CD4-positive, alpha-beta T cell treated with Interleukin-21 for 1 hour (primary cell): ENCODE results near the gene P3H3.

Source experiments
- DNase-seq: peaks from one replicate; pipeline ENCODE4 v3.0.0-alpha.2; 2020

The P3H3 gene

DNA sequence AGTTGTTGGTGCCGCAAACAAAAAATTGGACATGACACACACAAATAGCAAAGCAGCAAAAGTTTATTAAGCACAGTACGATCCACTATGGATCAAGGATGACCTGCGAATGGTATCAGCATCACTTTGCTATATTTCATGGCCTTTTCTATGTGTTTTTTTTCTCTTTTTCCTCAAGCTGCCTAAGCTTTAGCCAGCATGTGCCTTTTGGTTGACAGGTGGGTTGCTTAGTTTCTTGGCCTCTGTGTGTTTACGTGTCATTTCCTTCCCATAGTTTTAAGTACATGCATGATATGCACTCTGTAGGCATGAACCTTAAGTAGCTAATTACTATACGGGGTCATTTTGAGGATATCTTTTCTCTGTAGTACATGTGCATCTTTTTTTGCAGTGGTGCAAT is 29.1 kb upstream of the P3H3 start:
- DNase-seq, result no peak

DNA sequence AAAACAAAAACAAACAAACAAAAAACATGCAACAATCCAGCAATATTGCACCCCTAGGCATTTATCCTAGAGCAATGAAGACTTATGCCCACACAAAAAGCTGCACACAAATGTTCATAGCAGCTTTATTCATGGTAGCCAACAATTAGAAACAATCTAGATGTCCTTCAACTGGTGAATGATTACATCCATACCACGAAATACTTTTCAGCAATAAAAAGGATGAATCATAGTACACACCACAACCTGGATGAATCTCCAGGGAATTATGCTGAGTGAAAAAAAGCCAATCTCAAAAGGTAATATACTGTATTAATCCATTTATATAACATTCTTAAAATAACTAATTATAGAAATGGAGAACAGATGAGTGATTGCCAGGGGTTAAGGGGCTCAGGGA is 21.0 kb upstream of the P3H3 start:
- DNase-seq, result no peak

DNA sequence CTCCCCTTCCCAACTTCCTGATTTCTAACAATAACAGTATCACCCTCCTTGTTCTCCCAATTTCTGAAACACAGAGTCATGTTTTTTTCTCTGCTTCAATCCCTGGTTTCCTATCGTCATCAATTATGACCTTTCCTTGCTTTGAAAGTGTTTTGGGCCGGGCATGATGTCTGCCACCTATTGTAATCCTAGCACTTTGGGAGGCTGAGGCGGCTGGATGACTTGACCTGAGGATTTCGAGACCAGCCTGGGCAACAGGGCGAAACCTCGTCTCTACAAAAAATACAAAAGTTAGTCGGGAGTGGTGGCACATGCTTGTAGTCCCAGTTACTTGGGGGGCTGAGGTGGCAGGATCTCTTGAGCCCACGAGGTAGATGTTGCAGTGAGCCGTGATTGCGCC is 19.2 kb upstream of the P3H3 start:
- DNase-seq, result no peak

DNA sequence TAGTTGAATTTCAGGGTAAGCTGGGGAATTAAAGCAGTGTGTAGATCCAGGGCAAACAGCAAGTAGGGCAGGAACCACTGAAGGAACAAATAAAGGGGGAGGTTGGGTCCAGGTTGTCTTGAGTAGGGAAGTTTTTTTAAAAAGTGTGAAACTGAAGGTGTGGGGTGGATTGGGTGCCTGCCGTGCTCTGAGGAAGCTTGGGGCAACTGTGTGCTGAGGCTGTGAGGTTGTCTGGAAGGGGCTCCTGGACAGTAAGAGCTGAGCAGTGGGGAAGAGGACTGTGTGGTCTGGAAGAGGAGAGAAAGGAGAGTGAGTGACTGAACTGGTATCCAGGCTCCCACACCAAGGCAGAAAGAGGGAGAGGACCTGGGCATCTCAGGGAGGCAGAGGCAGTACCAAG is 17.4 kb upstream of the P3H3 start:
- no peak for DNase-seq

DNA sequence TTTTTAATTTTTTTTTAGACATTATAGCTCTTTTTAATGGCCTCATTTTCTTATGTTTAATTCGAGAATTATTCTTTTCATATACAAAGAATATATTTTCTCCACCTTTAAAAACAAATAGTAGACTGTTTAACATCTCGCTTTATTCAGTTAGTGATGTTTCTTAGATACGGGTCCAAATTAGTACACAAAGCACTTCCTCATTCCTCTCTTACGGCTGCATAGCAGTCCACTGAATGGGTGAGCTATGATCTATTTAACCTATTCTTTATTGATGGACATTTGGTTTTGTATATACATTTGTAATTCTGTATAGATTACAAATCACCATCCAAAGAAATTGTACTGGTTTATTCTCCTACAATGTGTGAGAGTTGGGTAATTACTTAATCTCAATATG is 14.8 kb upstream of the P3H3 start:
- DNase-seq, result no peak

DNA sequence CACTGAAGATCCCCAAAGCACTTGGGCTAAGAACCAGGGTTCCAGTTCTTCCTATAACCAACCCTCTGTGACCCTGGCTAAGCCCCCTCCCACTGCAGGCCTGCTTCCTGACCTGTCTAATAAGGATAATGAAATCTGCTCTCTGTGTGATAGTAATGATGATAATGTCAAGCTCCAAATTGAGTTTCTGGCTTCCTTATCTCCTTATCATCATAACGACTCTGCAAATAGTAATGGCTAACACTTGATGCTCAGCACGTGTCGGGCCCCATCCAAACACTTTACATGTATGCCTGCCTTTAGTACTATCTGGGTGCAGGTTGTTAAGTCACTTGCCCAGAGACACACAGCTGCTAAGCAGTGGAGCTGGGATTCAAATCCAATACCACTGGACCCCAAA is 11.6 kb upstream of the P3H3 start:
- DNase-seq, result no peak

DNA sequence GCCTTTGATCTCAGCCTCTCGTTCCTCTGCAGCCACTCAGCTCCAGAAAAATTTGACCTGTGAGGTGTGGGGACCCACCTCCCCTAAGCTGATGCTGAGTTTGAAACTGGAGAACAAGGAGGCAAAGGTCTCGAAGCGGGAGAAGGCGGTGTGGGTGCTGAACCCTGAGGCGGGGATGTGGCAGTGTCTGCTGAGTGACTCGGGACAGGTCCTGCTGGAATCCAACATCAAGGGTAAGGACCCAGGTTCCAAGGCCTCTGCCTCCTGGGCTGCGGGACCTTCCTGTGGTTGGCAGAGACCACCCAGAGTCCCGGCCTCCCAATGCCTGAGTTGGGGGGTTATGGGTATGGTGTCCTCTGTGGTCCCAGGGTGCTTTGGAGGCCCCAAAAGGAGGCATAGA is 11.1 kb upstream of the P3H3 start:
- DNase-seq, result no peak

DNA sequence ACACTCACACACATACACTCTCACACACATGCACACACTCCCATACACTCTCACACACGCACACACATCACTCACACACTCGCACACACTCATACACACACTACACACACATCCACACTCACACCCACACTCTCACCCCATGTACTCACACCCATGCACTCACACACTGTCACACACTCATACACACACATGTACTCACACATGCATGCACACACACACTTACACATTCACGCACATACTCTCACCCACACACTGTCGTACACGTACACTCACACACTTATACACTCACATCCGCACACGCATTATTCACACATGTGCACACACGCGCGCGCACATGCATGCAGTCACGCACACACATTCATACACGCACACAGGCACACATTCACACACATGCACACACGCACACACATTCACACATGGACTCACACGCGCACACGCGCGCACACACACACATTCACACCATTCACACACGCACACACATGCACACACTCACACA is 10.5 kb upstream of the P3H3 start:
- no peak for DNase-seq

DNA sequence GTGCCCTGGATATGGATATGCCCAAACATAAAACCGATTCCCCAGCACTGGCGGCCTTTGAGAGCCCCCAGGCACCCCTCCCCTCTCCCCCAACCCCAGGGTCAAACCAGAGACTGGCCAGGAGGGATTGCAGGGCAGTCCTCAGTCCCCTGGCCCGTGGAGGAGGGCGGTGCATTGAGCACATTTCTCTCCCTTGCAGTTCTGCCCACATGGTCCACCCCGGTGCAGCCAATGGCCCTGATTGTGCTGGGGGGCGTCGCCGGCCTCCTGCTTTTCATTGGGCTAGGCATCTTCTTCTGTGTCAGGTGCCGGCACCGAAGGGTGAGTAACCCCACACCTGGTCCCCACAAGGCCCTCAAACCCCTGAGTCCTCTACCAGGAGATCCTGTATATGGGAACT is 10.0 kb upstream of the P3H3 start:
- DNase-seq, result no peak

DNA sequence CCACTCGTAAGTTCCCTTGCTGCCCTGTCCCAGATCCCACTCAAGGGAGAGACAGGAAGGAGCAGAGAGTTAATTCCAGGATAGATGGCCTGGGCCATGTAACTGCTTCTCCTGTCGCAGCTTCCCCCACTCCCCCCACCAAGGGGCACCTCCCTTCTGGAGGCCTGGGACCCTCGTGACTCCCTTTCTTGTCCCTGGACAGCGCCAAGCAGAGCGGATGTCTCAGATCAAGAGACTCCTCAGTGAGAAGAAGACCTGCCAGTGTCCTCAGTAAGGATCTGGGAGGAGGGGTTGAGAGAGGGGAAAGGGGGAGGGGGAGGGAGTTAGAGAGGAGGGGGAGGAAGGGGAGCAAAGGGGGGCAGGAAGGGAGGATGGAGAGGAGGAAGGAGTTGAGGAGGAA is 9.6 kb upstream of the P3H3 start:
- DNase-seq, result no peak

DNA sequence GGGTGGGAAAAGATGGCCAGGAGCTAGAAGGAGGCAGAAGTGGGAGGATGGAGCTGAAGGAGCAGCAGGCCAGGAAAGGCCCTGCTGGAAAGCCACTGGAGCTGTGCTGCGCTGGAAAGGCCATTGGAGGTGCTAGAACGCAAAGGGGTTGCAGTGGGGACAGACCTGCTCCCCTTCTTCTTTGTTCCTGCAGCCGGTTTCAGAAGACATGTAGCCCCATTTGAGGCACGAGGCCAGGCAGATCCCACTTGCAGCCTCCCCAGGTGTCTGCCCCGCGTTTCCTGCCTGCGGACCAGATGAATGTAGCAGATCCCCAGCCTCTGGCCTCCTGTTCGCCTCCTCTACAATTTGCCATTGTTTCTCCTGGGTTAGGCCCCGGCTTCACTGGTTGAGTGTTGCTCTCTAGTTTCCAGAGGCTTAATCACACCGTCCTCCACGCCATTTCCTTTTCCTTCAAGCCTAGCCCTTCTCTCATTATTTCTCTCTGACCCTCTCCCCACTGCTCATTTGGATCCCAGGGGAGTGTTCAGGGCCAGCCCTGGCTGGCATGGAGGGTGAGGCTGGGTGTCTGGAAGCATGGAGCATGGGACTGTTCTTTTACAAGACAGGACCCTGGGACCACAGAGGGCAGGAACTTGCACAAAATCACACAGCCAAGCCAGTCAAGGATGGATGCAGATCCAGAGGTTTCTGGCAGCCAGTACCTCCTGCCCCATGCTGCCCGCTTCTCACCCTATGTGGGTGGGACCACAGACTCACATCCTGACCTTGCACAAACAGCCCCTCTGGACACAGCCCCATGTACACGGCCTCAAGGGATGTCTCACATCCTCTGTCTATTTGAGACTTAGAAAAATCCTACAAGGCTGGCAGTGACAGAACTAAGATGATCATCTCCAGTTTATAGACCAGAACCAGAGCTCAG is 8.8 kb upstream of the P3H3 start:
- no peak for DNase-seq

DNA sequence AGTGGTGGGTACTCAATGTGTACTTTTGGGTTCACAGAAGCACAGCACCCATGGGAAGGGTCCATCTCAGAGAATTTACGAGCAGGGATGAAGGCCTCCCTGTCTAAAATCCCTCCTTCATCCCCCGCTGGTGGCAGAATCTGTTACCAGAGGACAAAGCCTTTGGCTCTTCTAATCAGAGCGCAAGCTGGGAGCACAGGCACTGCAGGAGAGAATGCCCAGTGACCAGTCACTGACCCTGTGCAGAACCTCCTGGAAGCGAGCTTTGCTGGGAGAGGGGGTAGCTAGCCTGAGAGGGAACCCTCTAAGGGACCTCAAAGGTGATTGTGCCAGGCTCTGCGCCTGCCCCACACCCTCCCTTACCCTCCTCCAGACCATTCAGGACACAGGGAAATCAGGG is 8.0 kb upstream of the P3H3 start:
- no peak for DNase-seq

DNA sequence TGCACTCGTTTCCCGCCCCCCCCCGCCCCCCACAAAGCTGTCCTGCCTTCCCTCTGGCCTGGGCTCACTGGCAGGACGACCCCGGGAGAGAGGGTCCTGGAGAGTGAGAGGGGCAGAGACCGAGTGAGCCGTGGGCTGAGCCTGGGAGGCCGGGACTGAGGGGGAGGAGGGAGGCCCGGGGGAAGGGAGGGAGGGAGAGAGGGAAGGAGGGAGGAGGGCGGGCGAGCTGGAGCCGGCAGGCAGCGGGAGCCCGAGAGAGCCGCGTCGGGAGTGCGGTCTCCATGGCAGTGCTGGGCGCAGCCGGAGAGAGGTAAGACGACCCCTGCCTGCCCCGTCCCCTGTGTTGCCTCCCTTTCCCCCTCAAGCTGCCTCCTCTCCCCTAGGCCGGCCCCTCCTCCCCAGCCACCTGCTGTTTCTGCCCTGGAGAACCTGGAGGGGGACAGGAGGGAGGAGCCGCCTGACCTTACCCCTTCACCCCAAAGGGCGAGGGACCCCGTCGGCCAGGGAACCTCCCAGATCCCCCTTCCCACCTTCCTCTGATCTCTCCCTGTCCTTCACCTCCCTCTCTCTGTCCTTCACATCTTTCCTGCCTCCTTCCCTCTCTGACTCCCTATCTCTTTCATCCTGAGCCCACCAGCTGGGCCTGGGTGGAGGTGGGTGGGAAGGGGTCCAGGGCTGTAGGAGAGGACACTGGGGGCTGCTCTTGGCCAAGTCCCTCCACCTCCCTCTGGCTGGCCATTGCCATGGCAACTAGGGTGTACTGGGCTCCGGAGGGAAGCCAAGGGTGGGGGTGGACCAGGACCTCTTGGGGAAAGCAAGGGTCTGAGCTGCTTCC is 6.4 kb upstream of the P3H3 start, which contains the start of gene GPR162:
GPR162 (plus strand) TSS at position 231 of the 835 bp plus-strand sequence. CDS start 2,078 bp downstream, outside the sequence.
- no peak for DNase-seq

DNA sequence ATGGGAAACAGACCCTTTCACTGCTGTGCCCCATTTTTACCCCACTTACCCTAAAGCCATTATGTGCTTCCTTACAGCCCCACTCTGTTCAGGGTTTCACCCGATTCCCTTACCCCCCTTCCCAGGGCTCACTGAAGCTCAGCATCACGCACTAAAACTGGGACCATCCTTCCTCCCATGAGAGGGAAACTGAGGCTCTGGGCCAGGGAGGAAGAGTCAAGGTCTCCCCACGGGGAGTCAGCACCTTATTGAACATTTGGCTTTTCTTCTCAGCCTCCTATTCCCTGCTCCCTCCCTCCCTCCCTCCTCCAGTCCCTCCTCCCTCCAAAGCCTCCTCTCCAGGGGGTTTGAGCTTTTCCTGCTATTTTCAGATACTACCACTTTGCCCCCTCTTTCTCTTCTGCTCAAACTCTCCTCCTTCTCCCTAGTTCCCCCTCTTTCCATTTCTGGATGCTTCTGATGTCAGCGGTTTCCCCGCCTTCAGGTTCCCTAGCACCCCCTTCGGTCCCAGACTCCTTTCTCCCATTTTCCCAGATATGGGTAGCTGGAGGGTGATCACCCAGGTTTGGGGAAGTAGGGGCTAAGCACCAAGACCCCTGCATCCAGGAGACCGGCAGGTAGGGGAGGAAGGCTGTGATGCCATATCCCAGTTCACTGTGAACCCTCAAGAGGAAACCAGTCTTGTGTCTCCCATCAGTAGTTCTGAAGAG is 5.6 kb upstream of the P3H3 start:
- no peak for DNase-seq

DNA sequence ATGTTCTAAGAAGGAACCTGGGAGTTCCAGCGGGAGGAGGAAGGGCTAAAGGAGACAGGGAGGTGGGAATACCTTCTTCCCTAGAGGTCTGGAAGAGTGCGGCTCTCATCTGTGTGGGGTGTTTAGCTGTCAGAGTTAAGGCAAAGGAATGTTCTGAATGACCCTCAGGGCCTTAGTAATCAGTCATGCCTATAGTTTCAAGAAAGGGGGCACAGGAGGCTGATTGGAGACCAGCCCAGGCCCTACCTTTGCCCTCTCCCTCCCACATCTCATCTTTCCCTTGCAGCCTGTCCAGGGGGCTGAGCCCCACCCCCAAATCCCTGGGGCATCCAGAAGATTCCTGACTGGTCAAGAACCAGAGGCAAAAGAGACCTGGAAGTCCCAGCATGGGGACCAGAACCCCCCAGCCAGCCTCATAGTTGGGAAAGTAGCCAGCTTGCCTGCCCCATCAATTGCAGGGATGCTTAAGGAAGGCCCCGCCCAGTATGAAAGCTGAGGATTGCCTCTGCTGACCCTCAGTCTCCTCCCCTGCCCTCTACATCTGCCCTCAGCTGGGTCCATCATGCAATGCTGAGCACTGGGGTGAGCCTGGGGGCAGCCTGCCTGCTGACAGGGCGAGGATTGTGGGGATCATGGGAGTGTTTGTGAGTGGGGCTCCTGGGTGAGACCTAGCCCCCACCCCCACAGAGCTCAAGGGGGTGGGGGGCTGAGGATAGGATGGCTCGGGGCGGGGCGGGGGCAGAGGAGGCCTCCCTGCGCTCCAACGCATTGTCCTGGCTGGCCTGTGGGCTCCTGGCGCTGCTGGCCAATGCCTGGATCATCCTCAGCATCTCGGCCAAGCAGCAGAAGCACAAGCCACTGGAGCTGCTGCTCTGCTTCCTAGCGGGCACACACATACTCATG is 4.8 kb upstream of the P3H3 start:
- DNase-seq, result no peak

DNA sequence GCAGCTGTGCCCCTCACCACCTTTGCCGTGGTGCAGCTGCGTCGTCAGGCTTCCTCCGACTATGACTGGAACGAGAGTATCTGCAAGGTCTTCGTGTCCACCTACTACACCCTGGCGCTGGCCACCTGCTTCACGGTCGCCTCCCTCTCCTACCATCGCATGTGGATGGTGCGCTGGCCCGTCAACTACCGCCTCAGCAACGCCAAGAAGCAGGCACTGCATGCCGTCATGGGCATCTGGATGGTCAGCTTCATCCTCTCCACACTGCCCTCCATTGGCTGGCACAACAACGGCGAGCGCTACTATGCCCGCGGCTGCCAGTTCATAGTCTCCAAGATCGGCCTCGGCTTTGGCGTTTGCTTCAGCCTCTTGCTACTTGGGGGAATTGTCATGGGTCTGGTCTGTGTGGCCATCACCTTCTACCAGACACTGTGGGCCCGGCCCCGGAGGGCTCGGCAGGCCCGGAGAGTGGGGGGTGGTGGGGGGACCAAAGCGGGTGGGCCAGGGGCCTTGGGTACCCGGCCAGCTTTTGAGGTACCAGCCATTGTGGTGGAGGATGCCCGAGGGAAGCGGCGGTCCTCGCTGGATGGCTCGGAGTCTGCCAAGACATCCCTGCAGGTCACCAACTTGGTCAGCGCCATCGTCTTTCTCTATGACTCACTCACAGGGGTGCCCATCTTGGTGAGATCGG is 4.0 kb upstream of the P3H3 start:
- DNase-seq, result no peak

DNA sequence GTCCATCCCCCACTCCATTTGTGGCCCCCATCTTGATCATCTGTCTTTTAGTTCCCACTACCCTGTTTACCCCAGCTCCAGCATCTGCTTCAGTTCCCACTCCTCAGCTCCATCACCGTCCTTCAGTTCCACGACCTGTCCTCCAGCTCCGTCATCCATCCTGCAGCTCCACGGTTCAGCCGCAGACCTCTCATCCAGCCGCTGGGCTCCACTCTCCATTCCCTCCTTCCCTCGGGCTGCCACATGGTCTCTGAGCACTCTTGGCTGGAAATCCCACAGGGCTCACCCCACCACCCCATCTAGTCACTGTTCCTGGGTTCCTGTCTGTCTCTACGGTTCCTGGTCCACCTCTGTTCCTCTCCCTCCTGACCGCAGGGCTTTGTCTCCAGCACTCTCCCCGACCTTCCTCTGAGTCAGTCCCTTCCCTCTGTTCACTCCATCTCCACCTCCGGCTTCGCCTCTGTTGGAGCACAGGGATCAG is 3.3 kb upstream of the P3H3 start:
- DNase-seq, result no peak

DNA sequence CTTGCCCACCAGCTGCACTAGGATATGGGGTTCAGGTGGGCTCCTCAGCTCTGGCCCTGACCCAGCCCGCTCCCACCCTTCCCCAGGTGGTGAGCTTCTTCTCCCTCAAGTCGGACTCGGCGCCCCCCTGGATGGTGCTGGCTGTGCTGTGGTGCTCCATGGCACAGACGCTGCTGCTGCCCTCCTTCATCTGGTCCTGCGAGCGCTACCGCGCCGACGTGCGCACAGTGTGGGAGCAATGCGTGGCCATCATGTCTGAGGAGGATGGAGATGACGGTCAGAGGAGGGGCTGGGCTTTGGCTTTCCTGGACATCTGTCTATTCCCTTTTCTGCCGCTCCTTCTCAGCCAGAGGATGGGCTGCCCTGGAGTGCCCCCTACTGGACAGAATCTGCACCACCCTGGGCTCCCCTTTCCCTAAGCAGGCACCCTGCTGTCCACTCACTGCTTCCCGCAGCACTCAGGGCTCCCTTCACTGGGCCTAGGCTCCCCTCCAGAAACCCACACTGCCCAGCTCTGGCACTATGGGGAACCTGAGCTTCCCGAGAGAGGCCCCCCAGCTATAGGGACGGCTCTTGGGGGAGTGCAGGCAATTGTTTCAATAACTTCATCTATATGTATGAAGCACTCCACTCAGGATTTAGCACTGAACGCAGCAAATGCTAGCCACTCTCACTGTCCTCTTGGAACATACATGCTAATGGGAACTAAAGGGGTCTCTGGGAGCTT is 2.6 kb upstream of the P3H3 start:
- DNase-seq, result peak; percentile 80

DNA sequence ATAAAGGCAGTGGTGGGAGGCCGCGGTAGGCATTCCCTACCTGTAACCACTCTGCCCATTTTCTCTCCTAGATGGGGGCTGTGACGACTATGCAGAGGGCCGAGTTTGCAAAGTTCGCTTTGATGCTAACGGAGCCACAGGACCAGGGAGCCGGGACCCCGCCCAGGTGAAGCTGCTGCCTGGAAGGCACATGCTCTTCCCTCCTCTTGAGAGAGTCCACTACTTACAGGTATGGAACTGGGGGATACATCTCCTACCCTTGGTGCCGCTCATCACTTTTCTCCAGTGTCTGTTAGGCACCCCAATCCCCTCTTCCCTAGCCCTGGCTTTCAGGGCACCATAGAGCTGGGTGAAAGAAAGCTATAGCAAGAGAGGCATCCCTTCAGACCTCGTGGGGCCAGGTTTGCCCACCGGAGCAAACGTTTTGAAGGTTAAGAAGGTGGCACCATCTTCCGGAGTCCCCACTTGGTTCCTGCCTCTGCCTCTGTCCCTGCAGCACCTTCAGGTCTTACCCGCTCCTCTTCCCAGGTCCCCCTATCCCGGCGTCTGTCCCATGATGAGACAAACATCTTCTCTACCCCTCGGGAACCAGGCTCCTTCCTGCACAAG is 2.0 kb upstream of the P3H3 start:
- DNase-seq, result no peak
